EH (cell line): Measurements from ENCODE around the gene ZNF446.
"Not testable (repeated sequence)": the region's sequence is repeated elsewhere in the genome, so short reads cannot be mapped to it uniquely, and the experiment has no call there.

Experiments
- DNase-seq: peaks from one replicate; pipeline ENCODE4 v3.0.0-alpha.2; 2015; ENCODE audit warnings: low read depth

ZNF446 gene

GRCh38 chr19:58470837-58471543 is 5.2 kb upstream of the ZNF446 start:
- DNase-seq, result not testable (repeated sequence)

GRCh38 chr19:58471736-58472135 is 4.4 kb upstream of the ZNF446 start:
- no peak for DNase-seq

DNA sequence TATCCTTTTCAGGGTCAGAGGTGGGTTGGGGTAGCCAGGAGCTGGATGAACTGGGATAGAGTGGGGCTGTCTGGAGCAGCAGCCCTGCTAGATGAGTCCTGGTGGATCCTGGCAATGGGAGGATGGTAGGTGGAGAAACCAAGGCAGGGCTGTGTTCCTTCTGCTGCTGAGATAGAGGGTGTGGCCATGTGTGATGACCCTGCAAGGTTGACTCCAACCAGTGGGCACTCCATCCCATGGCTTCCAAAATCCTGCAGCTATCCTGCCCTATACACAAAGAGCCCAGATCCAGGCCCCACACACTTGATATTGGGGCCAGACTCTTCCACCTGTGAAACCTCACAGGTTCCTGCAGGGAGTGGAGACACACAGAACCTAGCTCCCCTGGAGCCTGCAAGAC is 2.4 kb upstream of the ZNF446 start:
- no peak for DNase-seq

- peak; percentile 84 for DNase-seq
Measured at GRCh38 chr19:58474291-58474996, 1.7 kb upstream of the ZNF446 start.

DNA sequence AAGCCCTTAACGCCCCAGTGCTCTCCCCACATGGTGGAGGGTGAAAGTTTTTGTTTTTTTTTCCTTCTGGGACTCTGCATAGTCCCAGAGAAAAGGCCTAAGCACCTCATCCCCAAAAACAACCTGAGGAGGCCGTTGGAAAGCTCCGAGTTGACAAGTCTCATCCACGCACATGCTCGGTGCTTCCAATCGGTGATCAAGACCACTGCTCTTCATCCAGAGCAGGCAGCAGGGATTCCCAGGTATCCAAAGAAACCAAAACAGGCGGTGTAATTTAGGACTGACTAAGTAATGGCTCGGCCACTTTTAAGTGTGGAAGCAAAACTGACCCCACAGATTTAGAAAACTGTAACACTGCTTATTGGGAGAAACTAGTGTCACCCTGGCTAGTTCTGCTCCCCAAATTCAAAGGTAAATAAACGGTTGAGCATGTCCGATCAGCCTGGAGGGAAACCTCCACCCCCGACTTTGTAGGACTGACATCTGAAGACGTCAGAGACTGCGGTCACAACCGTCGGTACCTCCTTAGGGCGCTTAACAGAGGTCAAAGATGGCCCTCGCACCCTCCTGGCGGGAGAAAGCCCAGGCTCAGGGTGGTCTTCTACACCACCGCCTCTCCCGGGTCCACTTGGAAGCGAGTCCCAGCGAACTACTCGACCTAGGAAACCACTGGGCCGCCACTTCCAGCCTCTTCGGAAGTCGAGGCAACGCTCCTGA is 997 bp upstream of the ZNF446 start:
- DNase-seq, result no peak

DNA sequence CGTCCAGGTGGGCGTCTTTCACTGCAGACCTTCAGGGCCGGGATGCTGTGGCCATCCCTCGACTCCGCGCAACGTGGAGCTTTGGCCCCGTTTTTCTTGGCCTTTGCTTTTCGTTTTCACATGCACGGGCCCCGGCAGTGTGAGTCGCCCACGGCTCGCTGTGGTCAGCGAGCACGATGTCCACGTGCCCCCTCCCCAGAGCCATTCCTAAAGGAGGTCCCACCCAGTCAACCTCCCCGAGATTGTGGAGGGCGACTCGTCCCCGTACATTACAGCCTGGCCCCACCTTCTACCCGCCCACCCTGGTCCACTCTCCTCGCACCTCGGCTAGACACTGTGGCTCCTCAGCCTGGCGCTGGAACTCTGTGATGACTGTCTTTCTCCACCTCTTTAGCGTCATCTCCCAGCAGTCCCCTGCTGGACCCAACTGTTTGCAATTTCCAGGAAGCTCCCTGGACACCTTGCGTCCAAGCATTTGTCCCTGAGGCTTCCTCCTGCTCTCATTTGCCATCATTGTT is 405 bp downstream of the ZNF446 start:
- DNase-seq, result peak; percentile 47

- DNase-seq, result no peak
Measured at GRCh38 chr19:58477130-58477529, 978 bp downstream of the ZNF446 start.

- no peak for DNase-seq
Measured at GRCh38 chr19:58477871-58478270, 1.7 kb downstream of the ZNF446 start.

GRCh38 chr19:58479303-58479702 is 3.2 kb downstream of the ZNF446 start:
- no peak for DNase-seq

GRCh38 chr19:58479736-58480480 is 3.8 kb downstream of the ZNF446 start:
- DNase-seq, result no peak

GRCh38 chr19:58480481-58480830 is 4.3 kb downstream of the ZNF446 start:
- no peak for DNase-seq

GRCh38 chr19:58480831-58481230 is 4.7 kb downstream of the ZNF446 start:
- DNase-seq, result no peak

- DNase-seq, result no peak
Measured at GRCh38 chr19:58482372-58482771, 6.2 kb downstream of the ZNF446 start.

GRCh38 chr19:58483776-58484175 is 7.6 kb downstream of the ZNF446 start:
- no peak for DNase-seq

DNA sequence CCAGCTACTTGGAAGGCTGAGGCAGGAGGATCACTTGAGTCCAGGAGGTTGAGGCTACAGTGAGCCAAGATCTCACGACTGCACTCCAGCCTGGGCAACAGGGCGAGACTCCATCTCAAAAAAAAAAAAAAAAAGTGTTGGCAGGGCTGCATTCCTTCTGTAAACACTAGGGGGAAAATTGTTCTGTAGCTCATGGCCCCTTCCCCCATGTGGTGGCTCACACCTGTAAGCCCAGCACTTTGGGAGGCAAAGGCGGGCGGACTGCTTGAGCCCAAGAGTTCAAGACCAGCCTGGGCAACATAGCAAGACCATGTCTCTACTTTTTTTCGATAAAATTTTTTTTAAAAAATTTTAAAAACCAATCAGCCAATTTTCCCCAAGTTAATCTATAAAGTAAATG is 8.2 kb downstream of the ZNF446 start:
- not testable (repeated sequence) for DNase-seq

DNA sequence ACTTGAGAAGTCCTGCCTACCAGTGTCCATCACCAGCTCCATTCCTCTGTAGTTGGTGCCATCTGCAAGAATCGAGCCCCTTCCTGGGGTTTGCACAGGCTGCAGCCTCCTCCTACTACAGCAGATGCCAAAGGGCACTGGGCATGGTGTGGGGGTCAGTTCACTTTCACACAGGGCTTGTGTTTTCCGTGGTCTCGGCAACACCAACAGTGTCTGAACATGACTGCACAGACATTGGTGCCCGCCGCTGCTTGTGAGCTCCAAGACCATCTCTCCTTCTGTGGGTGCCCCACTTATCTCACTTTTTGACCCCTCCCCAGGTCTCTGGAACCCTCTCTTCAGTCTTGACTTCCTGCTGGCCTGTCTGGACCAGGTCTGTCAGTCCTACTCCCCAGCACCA is 15.2 kb downstream of the ZNF446 start:
- no peak for DNase-seq

DNA sequence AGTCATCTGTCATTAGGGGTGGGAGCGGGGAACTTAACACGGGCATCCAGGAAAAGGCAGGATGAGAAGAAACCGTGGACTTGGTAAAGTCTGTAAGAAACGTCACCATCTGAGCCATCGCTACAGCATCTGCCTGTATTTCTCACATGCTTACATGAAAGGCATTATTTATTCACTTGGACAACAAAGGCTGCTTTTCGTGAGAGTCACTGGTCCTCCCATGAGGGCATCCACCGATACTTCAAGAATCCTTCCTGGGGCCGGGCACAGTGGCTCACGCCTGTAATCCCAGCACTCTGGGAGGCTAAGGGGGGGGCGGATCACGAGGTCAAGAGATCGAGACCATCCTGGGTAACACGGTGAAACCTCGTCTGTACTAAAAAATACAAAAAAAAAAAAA is 16.1 kb downstream of the ZNF446 start:
- no peak for DNase-seq

GRCh38 chr19:58497634-58498170 is 21.6 kb downstream of the ZNF446 start:
- no peak for DNase-seq

DNA sequence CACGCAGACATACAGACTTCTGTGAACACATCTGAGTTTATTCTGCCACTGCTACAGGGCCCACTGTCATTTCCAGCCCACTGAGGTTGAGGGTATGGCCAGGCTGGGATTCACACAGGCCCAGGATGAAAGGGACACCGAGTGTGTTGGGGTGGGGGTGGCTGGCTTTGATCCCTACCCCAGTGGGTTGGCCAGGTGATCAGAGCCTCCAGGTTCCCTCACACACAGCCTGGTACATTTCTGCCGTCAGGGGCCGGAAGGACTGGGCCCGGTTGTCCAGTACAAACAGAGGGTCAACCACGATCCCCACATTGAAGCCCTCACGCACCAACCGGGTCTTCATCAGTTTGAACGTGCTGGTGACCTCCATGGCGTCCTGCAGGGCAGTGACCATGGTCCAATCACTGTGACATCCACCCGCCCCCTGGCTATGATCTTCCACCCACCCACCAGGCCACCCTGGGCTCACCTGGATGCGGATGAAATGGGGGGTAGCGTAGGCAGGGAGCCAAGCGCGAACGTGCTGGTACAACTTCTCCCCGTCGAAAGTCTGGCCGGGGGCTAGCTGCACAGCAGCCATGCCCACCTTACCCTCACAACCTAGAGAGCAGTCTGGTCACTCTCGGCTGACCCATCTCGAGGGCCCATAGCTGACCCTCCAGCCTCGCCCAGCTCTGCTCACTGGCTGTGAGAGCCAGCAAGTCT is 22.3 kb downstream of the ZNF446 start:
- DNase-seq, result no peak

DNA sequence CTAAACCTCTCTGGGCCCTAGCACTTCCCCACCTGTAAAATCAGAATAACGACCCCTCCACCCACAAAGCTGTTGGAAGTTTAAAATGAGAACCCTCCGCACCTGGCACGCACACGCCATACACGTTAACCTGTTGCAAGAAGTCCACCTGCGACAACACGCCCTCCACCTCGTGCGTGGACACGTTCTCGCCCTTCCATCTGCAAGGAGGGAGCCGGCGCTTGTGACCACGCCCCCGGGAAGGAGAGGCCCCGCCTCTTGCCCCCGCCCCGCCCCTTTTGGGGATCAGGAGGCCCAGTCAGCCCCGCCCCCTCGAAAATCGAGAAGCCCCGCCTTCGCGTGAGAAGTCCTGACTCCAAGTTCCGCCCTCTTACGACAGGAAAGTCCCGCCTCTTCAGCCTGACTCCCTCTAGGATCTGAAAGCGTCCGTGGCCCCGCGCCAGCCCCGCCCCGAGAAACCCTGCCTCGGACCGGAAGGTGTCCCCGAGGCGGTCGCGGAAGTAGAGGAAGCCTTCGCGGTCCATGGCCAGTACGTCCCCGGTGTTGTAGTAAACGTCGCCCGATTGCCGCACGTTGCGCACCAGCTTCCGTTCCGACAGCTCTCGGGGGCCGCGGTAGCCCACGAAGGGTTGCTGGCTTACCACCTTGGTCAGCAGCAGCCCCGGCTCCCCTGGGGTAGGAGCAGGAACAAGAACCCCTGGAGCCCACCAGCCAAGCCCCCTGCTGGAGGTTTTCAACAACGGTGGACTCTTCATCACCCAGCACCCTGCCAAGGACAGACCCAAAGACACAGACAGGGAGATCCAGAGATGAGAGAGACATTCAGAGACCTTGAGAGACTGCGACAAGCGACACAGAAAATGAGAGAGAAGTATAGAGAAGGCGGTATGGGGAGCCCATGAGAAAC is 23.1 kb downstream of the ZNF446 start:
- DNase-seq, result peak; percentile 99
